ENCODE data around the gene RASA1. TPM values are rescaled to one million over a fixed set of nuclear protein-coding genes. Genes with fewer than 3 reads are reported as not detected.

Gene RASA1
- total RNA-seq, 2 donors from 2014 or later, result 15.6 to 17.8 TPM

GRCh38 chr5:87321605-87322004 is 53.9 kb downstream of the RASA1 start:
- no peaks in the 10 kb centered on the region for H3K36me3 ChIP-seq (replicated peaks in 1 of 2; ENCODE audit: insufficient read depth in 1 of 2, low read depth in 2 of 2)
- DNase-seq (no peak), ATAC-seq (no peak)
- intact Hi-C loops (cut with DNase I), result no loop called here
- H3K27ac ChIP-seq, result no peak overlapping the region
- H3K4me3 ChIP-seq, result no peak overlapping the region
- WGBS, 2 donors, result 100% methylated on average over 1 of the region's 1 CpG
- no peaks in the 10 kb centered on the region for H3K9me3 ChIP-seq
- no peaks in the 10 kb centered on the region for H3K27me3 ChIP-seq
- TF ChIP-seq CTCF (IDR thresholded peaks at IDR 0.05) (no peak), POLR2A (IDR thresholded peaks at IDR 0.05) (no peak)
- H3K4me1 ChIP-seq, result no peaks in the 10 kb centered on the region

DNA sequence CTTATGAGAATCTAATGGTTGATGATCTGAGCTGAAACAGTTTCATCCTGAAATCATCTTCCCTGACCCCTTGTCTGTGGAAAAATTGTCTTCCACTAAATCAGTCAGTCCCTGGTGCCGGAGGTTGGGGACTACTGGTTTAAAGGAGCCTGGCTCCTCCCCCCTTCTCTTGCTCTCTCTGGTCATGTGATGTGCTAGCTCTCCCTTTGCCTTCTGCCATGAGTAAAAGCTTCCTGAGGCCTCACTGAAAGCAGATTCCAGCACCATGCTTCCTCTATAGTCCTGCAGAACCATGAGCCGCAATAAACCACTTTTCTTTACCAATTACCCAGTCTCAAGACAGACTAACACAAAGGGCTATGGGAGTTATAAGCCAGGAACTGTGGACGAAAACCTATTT is 54.7 kb downstream of the RASA1 start:
- no peak for DNase-seq
- Histone ChIP-seq H3K36me3 (replicated peaks in 1 of 2; ENCODE audit: insufficient read depth in 1 of 2, low read depth in 2 of 2) (no peaks in the 10 kb centered on the region), H3K4me1 (no peaks in the 10 kb centered on the region), H3K9me3 (no peaks in the 10 kb centered on the region), H3K4me3 (no peak overlapping the region), H3K27ac (no peak overlapping the region), H3K27me3 (no peaks in the 10 kb centered on the region)
- TF ChIP-seq CTCF (IDR thresholded peaks at IDR 0.05) (no peak), POLR2A (IDR thresholded peaks at IDR 0.05) (no peak)
- intact Hi-C loops (cut with DNase I), result no loop called here
- ATAC-seq, result no peak
- WGBS, 2 donors, result 92 to 100% methylated on average over 3 of the region's 3 CpGs

- intact Hi-C loops (cut with DNase I), result no loop called here
- no peak for DNase-seq
- 62 to 75% methylated on average over 2 of the region's 2 CpGs for WGBS, 2 donors
- H3K27me3 ChIP-seq, result no peaks in the 10 kb centered on the region
- TF ChIP-seq POLR2A (IDR thresholded peaks at IDR 0.05) (no peak), CTCF (IDR thresholded peaks at IDR 0.05) (no peak)
- H3K27ac ChIP-seq, result no peak overlapping the region
- H3K4me1 ChIP-seq, result no peaks in the 10 kb centered on the region
- no peak for ATAC-seq
- H3K4me3 ChIP-seq, result no peak overlapping the region
- H3K36me3 ChIP-seq (replicated peaks in 1 of 2; ENCODE audit: insufficient read depth in 1 of 2, low read depth in 2 of 2), result no peaks in the 10 kb centered on the region
- no peaks in the 10 kb centered on the region for H3K9me3 ChIP-seq
Measured at GRCh38 chr5:87327998-87328397, 60.3 kb downstream of the RASA1 start.

- intact Hi-C loops (cut with DNase I), result no loop called here
- H3K4me3 ChIP-seq, result no peak overlapping the region
- H3K4me1 ChIP-seq, result no peaks in the 10 kb centered on the region
- no peaks in the 10 kb centered on the region for H3K27me3 ChIP-seq
- ATAC-seq (no peak), DNase-seq (no peak)
- no peaks in the 10 kb centered on the region for H3K36me3 ChIP-seq (replicated peaks in 1 of 2; ENCODE audit: insufficient read depth in 1 of 2, low read depth in 2 of 2)
- WGBS, 2 donors, result 89 to 96% methylated on average over 6 of the region's 6 CpGs
- H3K27ac ChIP-seq, result no peak overlapping the region
- H3K9me3 ChIP-seq, result no peaks in the 10 kb centered on the region
- TF ChIP-seq POLR2A (IDR thresholded peaks at IDR 0.05), result no peak
- TF ChIP-seq CTCF (IDR thresholded peaks at IDR 0.05), result no peak
Measured at GRCh38 chr5:87329114-87329513, 61.4 kb downstream of the RASA1 start.

DNA sequence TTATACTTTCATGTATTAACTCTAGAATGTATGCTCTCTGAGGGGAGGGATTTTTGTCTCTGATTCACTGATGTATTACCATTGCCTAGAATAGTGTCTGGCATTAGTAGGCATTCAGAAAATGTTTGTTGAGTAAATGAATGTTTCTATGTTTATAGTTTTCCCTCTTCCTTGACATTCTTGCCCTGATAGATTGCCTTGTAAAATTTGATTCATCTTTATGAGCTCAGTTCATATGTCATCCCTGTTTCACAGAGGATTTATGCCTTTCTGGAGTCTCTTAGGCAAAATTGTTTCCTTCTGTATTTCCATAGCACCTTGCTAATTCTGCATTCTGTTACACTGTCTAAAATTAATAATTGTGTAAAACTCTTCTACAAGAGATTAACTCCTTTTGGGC is 72.3 kb downstream of the RASA1 start:
- H3K36me3 ChIP-seq (replicated peaks in 1 of 2; ENCODE audit: insufficient read depth in 1 of 2, low read depth in 2 of 2), result peaks cover 0 to 3% of the 10 kb centered on the region in 2 donors
- no peaks in the 10 kb centered on the region for H3K27me3 ChIP-seq

More for the DNA sequence above, 72.3 kb downstream of the RASA1 start:
- ATAC-seq, result no peak
- no peaks in the 10 kb centered on the region for H3K9me3 ChIP-seq
- intact Hi-C loops (cut with DNase I), result no loop called here
- no peak for DNase-seq
- no peak overlapping the region for H3K4me3 ChIP-seq
- TF ChIP-seq CTCF (IDR thresholded peaks at IDR 0.05) (no peak), POLR2A (IDR thresholded peaks at IDR 0.05) (no peak)
- no peak overlapping the region for H3K27ac ChIP-seq
- peaks cover 3% of the 10 kb centered on the region for H3K4me1 ChIP-seq
